Measurements from ENCODE around the gene HECW1. TPM values are rescaled to one million over a fixed set of nuclear protein-coding genes. Genes with fewer than 3 reads are reported as not detected.

Gene HECW1
- total RNA-seq, 1 donor from 2014 or later, result 68.7 TPM

DNA sequence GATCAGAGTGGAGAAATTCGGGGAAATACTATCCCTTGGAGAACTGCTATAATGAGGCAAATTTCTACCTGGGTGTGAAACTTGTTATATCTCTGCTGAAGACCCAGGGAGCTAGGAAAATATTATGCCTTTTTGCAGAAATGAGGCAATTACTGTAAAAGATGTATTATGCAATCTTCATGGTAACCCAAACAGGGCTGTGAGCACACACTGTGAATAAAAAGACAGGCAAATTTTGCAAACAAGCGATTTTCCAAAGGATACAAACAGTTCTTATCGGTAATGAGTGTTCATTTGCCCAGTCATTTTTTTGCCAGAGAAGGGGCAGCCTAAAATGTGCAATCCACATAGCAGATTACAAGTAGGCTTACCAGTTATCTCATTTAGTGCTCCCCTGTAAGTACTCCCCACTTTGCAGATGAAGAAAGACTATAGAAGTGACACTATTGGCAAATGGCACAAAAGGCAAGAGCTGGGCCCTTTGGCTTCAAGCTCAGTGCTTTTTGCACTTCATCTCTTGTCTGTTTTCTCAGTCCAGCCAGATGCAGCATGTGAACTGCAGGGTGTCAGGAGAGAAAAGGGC lies 205.8 kb downstream of the HECW1 start:
- DNase-seq, result no peak
- no peak overlapping the region for H3K27ac Mint-ChIP-seq (ENCODE audit: unreplicated experiment)
- peaks cover 3% of the 10 kb centered on the region for H3K4me1 Mint-ChIP-seq (ENCODE audit: low read depth, unreplicated experiment)
- TF ChIP-seq, protein P1, sequence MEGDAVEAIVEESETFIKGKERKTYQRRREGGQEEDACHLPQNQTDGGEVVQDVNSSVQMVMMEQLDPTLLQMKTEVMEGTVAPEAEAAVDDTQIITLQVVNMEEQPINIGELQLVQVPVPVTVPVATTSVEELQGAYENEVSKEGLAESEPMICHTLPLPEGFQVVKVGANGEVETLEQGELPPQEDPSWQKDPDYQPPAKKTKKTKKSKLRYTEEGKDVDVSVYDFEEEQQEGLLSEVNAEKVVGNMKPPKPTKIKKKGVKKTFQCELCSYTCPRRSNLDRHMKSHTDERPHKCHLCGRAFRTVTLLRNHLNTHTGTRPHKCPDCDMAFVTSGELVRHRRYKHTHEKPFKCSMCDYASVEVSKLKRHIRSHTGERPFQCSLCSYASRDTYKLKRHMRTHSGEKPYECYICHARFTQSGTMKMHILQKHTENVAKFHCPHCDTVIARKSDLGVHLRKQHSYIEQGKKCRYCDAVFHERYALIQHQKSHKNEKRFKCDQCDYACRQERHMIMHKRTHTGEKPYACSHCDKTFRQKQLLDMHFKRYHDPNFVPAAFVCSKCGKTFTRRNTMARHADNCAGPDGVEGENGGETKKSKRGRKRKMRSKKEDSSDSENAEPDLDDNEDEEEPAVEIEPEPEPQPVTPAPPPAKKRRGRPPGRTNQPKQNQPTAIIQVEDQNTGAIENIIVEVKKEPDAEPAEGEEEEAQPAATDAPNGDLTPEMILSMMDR (IDR thresholded peaks at IDR 0.05; ENCODE audit: partially characterized antibody, unreplicated experiment), result no peak
- H3K27me3 Mint-ChIP-seq (ENCODE audit: unreplicated experiment), result peaks cover 2% of the 10 kb centered on the region
- H3K4me3 Mint-ChIP-seq (ENCODE audit: unreplicated experiment), result no peak overlapping the region
- H3K9me3 Mint-ChIP-seq (ENCODE audit: unreplicated experiment), result peaks cover 2% of the 10 kb centered on the region
- H3K36me3 Mint-ChIP-seq (ENCODE audit: unreplicated experiment), result peaks cover 10% of the 10 kb centered on the region

DNA sequence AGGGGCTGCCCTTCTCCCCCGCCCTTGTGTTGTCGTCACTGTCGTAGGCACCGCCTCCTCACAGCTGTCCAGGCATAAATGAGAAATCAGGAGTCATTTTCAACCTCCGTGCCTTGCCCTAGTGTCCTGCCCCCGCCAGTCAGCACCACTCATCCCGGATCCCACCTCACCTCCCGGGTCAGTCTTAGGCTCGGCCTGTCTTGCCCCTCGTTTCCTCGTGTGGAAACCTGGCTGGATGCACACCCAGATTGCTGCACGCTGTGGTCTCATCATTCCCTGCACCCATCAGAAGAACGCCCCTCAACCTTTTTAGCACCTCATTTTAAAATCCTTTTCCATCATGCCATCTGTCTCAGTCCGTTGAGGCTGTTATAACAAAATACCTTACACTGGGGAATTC lies 213.1 kb downstream of the HECW1 start:
- H3K27me3 Mint-ChIP-seq (ENCODE audit: unreplicated experiment), result peaks cover 5% of the 10 kb centered on the region
- TF ChIP-seq, protein P1 (IDR thresholded peaks at IDR 0.05; ENCODE audit: partially characterized antibody, unreplicated experiment), result no peak
- H3K36me3 Mint-ChIP-seq (ENCODE audit: unreplicated experiment), result peaks cover 6% of the 10 kb centered on the region
- peak overlapping the region; percentile 65 for H3K27ac Mint-ChIP-seq (ENCODE audit: unreplicated experiment)
- DNase-seq, result no peak
- peaks cover 4% of the 10 kb centered on the region for H3K9me3 Mint-ChIP-seq (ENCODE audit: unreplicated experiment)
- H3K4me1 Mint-ChIP-seq (ENCODE audit: low read depth, unreplicated experiment), result peaks cover 34% of the 10 kb centered on the region
- peak overlapping the region; percentile 6 for H3K4me3 Mint-ChIP-seq (ENCODE audit: unreplicated experiment)

DNA sequence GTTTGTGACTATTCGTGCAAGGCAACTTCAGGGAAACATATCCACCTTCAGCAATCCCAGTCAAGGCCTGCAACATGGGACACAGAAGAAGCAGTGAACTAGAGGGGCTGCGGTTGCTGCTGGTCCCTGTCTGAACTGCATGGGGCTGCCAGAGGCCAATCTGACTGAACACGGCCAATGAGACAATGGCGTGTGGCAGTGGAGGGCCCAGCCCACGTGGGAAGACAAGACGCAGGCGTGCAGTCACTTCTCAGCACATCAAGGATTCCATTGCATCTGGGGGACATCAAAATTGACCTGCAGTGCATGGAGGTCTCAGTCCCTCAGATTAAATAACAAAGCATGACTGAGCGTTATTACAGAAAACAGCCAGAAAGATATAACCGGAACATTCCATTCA lies 215.9 kb downstream of the HECW1 start:
- peaks cover 5% of the 10 kb centered on the region for H3K27me3 Mint-ChIP-seq (ENCODE audit: unreplicated experiment)
- peaks cover 4% of the 10 kb centered on the region for H3K9me3 Mint-ChIP-seq (ENCODE audit: unreplicated experiment)
- TF ChIP-seq, protein P1 (IDR thresholded peaks at IDR 0.05; ENCODE audit: partially characterized antibody, unreplicated experiment), result no peak
- peaks cover 7% of the 10 kb centered on the region for H3K36me3 Mint-ChIP-seq (ENCODE audit: unreplicated experiment)
- no peak overlapping the region for H3K4me3 Mint-ChIP-seq (ENCODE audit: unreplicated experiment)
- H3K4me1 Mint-ChIP-seq (ENCODE audit: low read depth, unreplicated experiment), result peaks cover 41% of the 10 kb centered on the region
- DNase-seq, result no peak
- peak overlapping the region; percentile 35 for H3K27ac Mint-ChIP-seq (ENCODE audit: unreplicated experiment)

GRCh38 chr7:43328785-43329380 lies 216.4 kb downstream of the HECW1 start:
- TF ChIP-seq, protein P1 (IDR thresholded peaks at IDR 0.05; ENCODE audit: partially characterized antibody, unreplicated experiment), result no peak
- Mint-ChIP-seq H3K36me3 (ENCODE audit: unreplicated experiment) (peaks cover 7% of the 10 kb centered on the region), H3K4me3 (ENCODE audit: unreplicated experiment) (no peak overlapping the region), H3K4me1 (ENCODE audit: low read depth, unreplicated experiment) (peaks cover 42% of the 10 kb centered on the region), H3K27ac (ENCODE audit: unreplicated experiment) (peak overlapping the region; percentile 35), H3K9me3 (ENCODE audit: unreplicated experiment) (peaks cover 4% of the 10 kb centered on the region), H3K27me3 (ENCODE audit: unreplicated experiment) (peaks cover 5% of the 10 kb centered on the region)
- DNase-seq, result no peak

- TF ChIP-seq, protein P1 (IDR thresholded peaks at IDR 0.05; ENCODE audit: partially characterized antibody, unreplicated experiment), result no peak
- Mint-ChIP-seq H3K36me3 (ENCODE audit: unreplicated experiment) (peaks cover 7% of the 10 kb centered on the region), H3K4me1 (ENCODE audit: low read depth, unreplicated experiment) (peaks cover 33% of the 10 kb centered on the region), H3K4me3 (ENCODE audit: unreplicated experiment) (no peak overlapping the region), H3K27me3 (ENCODE audit: unreplicated experiment) (peaks cover 2% of the 10 kb centered on the region), H3K27ac (ENCODE audit: unreplicated experiment) (no peak overlapping the region), H3K9me3 (ENCODE audit: unreplicated experiment) (peaks cover 4% of the 10 kb centered on the region)
- DNase-seq, result no peak
Observed at GRCh38 chr7:43332193-43332796, 219.8 kb downstream of the HECW1 start.

Data from glutamatergic neuron (in vitro differentiated cells).